Measurements from ENCODE around the gene NT5DC1. TPM values are rescaled to one million over a fixed set of nuclear protein-coding genes. Genes with fewer than 3 reads are reported as not detected.

The NT5DC1 gene
- total and polyA plus RNA-seq, 10 of the 15 experiments (the other 5 are each of a cell fraction or from before 2014, with no cell fraction given): 40.8 to 140 (median 66.8) TPM

DNA sequence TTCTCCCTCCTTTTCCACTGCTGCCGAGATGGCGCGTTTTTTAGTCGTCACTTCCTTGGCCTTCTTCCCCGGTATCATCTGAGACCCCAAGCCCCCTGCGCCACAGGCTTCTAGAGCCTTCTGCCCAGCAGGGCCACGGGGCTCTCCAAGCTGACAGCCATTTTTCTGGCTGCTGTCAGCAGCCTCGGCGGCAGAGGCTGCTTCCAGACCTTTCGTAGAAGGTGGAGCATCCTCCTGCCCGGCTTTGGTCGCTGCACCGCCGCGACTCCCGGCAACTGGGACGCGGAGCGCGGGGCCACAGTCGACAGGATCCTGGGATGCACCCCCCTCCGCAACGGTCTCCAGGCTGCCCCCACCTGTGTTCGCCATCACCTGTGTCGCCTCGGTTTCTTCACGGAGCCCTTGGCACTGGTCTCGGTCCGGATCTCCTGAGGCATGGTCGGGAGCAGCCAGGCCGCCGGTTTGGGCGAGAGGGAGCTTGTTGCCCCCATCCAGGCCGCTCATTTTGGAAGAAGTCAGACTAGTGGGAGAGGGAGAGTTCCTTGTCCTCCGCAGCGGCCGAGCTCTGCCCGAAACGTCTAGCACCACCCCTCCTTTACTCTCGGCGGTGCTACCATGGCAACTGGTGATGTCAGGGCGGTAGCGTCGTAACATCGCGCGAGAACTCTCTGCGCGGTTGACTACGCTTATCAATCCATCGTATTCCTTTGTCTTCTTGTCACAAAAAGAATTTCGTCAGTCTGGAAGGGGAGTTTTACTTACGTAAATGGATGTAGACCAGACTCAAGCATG is 153.0 kb downstream of the NT5DC1 start, which contains the start of gene TSPYL4 (continued):
- TF ChIP-seq, protein P1, sequence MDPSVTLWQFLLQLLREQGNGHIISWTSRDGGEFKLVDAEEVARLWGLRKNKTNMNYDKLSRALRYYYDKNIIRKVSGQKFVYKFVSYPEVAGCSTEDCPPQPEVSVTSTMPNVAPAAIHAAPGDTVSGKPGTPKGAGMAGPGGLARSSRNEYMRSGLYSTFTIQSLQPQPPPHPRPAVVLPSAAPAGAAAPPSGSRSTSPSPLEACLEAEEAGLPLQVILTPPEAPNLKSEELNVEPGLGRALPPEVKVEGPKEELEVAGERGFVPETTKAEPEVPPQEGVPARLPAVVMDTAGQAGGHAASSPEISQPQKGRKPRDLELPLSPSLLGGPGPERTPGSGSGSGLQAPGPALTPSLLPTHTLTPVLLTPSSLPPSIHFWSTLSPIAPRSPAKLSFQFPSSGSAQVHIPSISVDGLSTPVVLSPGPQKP (IDR thresholded peaks at IDR 0.05; ENCODE audit: low read depth, low read length): no peak
- TF ChIP-seq CHD2 (IDR thresholded peaks at IDR 0.05; ENCODE audit: borderline replicate concordance, low read depth, low read length) (peak; percentile 98), PAX5 (IDR thresholded peaks at IDR 0.05; ENCODE audit: borderline replicate concordance, low read depth, low read length) (no peak), TBL1XR1 (IDR thresholded peaks at IDR 0.05; ENCODE audit: low read depth, low read length) (0 out of 2 replicates have a peak, but pooled peaks have one; percentile 25), IKZF2 (IDR thresholded peaks at IDR 0.05) (peak; percentile 13 to 20; a peak in 1 of 4 replicates), MYC (IDR thresholded peaks at IDR 0.05; ENCODE audit: insufficient read depth, insufficient read length, insufficient replicate concordance, low read length, severe bottlenecking) (no peak), ZNF24 (IDR thresholded peaks at IDR 0.05) (no peak), CBX3 (IDR thresholded peaks at IDR 0.05; ENCODE audit: borderline replicate concordance, low read depth) (no peak), RELA (IDR thresholded peaks at IDR 0.05; ENCODE audit: borderline replicate concordance, partially characterized antibody) (peak; percentile 35), TCF3 (IDR thresholded peaks at IDR 0.05; ENCODE audit: borderline replicate concordance, insufficient read depth, low read depth, low read length) (no peak), GABPA (IDR thresholded peaks at IDR 0.05; ENCODE audit: low read depth) (peak; percentile 78), BHLHE40 (IDR thresholded peaks at IDR 0.05; ENCODE audit: borderline replicate concordance in 1 of 2, low read depth in 2 of 2, low read length in 1 of 2) (peak; percentile 4 to 39; a peak in 1 of 4 replicates), MXI1 (IDR thresholded peaks at IDR 0.05; ENCODE audit: low read depth, low read length) (peak; percentile 86), NR2C1 (IDR thresholded peaks at IDR 0.05) (no peak), RFX5 (IDR thresholded peaks at IDR 0.05; ENCODE audit: low read depth, low read length) (peak; percentile 99), POLR2A (IDR thresholded peaks at IDR 0.05; ENCODE audit: low read depth, low read length) (peak; percentile 84), TCF7 (IDR thresholded peaks at IDR 0.05; ENCODE audit: borderline replicate concordance) (no peak), MTA3 (IDR thresholded peaks at IDR 0.05; ENCODE audit: borderline replicate concordance, low read length) (no peak), ASH2L (IDR thresholded peaks at IDR 0.05; ENCODE audit: borderline replicate concordance, low read depth) (peak; percentile 82; the same call in 1 of the 2 replicates), CREM (IDR thresholded peaks at IDR 0.05; ENCODE audit: low read depth) (peak; percentile 97), POLR2AphosphoS5 (IDR thresholded peaks at IDR 0.05; ENCODE audit: low read length) (peak; percentile 84), BMI1 (IDR thresholded peaks at IDR 0.05; ENCODE audit: borderline replicate concordance) (peak; percentile 95), RUNX3 (IDR thresholded peaks at IDR 0.05; ENCODE audit: low read length) (peak; percentile 3), POU2F2 (IDR thresholded peaks at IDR 0.05; ENCODE audit: borderline replicate concordance, low read depth, low read length) (peak; percentile 46; the same call in 2 of the 3 replicates)
- TF ChIP-seq, protein P2, sequence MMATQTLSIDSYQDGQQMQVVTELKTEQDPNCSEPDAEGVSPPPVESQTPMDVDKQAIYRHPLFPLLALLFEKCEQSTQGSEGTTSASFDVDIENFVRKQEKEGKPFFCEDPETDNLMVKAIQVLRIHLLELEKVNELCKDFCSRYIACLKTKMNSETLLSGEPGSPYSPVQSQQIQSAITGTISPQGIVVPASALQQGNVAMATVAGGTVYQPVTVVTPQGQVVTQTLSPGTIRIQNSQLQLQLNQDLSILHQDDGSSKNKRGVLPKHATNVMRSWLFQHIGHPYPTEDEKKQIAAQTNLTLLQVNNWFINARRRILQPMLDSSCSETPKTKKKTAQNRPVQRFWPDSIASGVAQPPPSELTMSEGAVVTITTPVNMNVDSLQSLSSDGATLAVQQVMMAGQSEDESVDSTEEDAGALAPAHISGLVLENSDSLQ (IDR thresholded peaks at IDR 0.05): peak; percentile 48; the same call in 1 of the 2 replicates
- TF ChIP-seq, protein P3, sequence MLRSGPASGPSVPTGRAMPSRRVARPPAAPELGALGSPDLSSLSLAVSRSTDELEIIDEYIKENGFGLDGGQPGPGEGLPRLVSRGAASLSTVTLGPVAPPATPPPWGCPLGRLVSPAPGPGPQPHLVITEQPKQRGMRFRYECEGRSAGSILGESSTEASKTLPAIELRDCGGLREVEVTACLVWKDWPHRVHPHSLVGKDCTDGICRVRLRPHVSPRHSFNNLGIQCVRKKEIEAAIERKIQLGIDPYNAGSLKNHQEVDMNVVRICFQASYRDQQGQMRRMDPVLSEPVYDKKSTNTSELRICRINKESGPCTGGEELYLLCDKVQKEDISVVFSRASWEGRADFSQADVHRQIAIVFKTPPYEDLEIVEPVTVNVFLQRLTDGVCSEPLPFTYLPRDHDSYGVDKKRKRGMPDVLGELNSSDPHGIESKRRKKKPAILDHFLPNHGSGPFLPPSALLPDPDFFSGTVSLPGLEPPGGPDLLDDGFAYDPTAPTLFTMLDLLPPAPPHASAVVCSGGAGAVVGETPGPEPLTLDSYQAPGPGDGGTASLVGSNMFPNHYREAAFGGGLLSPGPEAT (IDR thresholded peaks at IDR 0.05; ENCODE audit: low read depth): peak; percentile 62
- TF ChIP-seq, protein P4, sequence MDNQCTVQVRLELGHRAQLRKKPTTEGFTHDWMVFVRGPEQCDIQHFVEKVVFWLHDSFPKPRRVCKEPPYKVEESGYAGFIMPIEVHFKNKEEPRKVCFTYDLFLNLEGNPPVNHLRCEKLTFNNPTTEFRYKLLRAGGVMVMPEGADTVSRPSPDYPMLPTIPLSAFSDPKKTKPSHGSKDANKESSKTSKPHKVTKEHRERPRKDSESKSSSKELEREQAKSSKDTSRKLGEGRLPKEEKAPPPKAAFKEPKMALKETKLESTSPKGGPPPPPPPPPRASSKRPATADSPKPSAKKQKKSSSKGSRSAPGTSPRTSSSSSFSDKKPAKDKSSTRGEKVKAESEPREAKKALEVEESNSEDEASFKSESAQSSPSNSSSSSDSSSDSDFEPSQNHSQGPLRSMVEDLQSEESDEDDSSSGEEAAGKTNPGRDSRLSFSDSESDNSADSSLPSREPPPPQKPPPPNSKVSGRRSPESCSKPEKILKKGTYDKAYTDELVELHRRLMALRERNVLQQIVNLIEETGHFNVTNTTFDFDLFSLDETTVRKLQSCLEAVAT (IDR thresholded peaks at IDR 0.05): 0 out of 2 replicates have a peak, but pooled peaks have one; percentile 67

Measured in GM12878 (cell line).